K562 (cell line): Measurements from ENCODE around the gene ENO2. TPM values are rescaled to one million over a fixed set of nuclear protein-coding genes. Genes with fewer than 3 reads are reported as not detected.
A peak's percentile ranks its signal among the peaks of the same experiment; 100 is the strongest.

ENCODE experiments used
- BCOR ChIP-seq: fragments of 450-650 bp; IDR thresholded peaks from 2 replicates; pipeline ENCODE4 v1.6.1; 2016
- FOXK2 ChIP-seq, 2 experiments: fragments of 450-650 bp; IDR thresholded peaks in 1 of 2; conservative IDR thresholded peaks in 1 of 2; 2 replicates each; pipeline ENCODE4 v1.6.1; 2016; ENCODE audit warnings: low read depth in 2 of 2, mild to moderate bottlenecking in 1 of 2
- GTF2A2 ChIP-seq: IDR thresholded peaks from 2 replicates; pipeline ENCODE4 v1.6.1; 2016; ENCODE audit warnings: mild to moderate bottlenecking, missing genetic modification characterization, missing compliant biosample characterization
- MCM2 ChIP-seq: fragments of 450-650 bp; IDR thresholded peaks from 2 replicates; pipeline ENCODE4 v1.6.1; 2017; ENCODE audit warnings: low read depth, mild to moderate bottlenecking
- MCM5 ChIP-seq: fragments of 450-650 bp; IDR thresholded peaks from 2 replicates; pipeline ENCODE4 v1.6.1; 2016; ENCODE audit warnings: low read depth
- MECOM ChIP-seq: fragments of 250-450 bp; sonication (Bioruptor Pico); IDR thresholded peaks from 2 replicates; pipeline ENCODE4 v1.8.0; 2022; ENCODE audit warnings: inconsistent platforms
- NRF1 ChIP-seq, 2 experiments: fragments of 450-650 bp; IDR thresholded peaks in 1 of 2; conservative IDR thresholded peaks in 1 of 2; 2 replicates each; pipeline ENCODE4 v1.6.1; 2014; ENCODE audit warnings: mild to moderate bottlenecking in 2 of 2
- polyA plus RNA-seq, 8 experiments: library from polyadenylated mRNA; depleted of rRNA in 4 of 8; stranded (reverse) in 5 of 8; unstranded in 3 of 8; fragments of >200 nt; fragmentation: Nextera tagmentation in 2 of 8; fragmentation: Illumina TruSeq in 1 of 8; extraction: Ambion mirVana in 2 of 8; extraction: Trizol in 1 of 8; gene quantifications; 2 replicates each; pipeline versions ENCODE4 v1.2.1 to v1.2.3, GENCODE V29; 2011 to 2014; ENCODE audit warnings: inconsistent platforms in 1 of 8, missing spikeins in 1 of 8
- total RNA-seq, 7 experiments: library from RNA; depleted of rRNA in 6 of 7; stranded (reverse); fragments of >200 nt in 6 of 7; fragmentation: Illumina TruSeq in 2 of 7; extraction: Trizol in 2 of 7; gene quantifications; 2 replicates each; pipeline versions ENCODE4 v1.2.1 to v1.2.3, GENCODE V29; 2011 to 2021; ENCODE audit warnings: low replicate concordance in 1 of 7
- TF ChIP-seq, protein P1 (sequence below): fragments of 450-650 bp; IDR thresholded peaks from 2 replicates; pipeline ENCODE4 v1.6.1; 2014; ENCODE audit warnings: low read depth, mild to moderate bottlenecking, moderate library complexity, borderline replicate concordance
- TF ChIP-seq, protein P2 (sequence below): fragments of 450-650 bp; IDR thresholded peaks from 2 replicates; pipeline ENCODE4 v1.6.1; 2016; ENCODE audit warnings: low read depth
- TF ChIP-seq, protein P3 (sequence below): sonication (generic); formaldehyde crosslinking; IDR thresholded peaks from 2 replicates; pipeline ENCODE4 v1.8.1; 2023; ENCODE audit warnings: mild to moderate bottlenecking, missing genetic modification reagents
- TF ChIP-seq, protein P4 (sequence below): fragments of 450-650 bp; formaldehyde crosslinking; IDR thresholded peaks from 2 replicates; pipeline ENCODE4 v1.4.0; 2022; ENCODE audit warnings: mild to moderate bottlenecking, moderate library complexity

Gene ENO2
- total and polyA plus RNA-seq, 9 of the 15 experiments (the other 6 are each of a cell fraction or from before 2014, with no cell fraction given), result 10.9 to 43.3 (median 21.0) TPM

DNA sequence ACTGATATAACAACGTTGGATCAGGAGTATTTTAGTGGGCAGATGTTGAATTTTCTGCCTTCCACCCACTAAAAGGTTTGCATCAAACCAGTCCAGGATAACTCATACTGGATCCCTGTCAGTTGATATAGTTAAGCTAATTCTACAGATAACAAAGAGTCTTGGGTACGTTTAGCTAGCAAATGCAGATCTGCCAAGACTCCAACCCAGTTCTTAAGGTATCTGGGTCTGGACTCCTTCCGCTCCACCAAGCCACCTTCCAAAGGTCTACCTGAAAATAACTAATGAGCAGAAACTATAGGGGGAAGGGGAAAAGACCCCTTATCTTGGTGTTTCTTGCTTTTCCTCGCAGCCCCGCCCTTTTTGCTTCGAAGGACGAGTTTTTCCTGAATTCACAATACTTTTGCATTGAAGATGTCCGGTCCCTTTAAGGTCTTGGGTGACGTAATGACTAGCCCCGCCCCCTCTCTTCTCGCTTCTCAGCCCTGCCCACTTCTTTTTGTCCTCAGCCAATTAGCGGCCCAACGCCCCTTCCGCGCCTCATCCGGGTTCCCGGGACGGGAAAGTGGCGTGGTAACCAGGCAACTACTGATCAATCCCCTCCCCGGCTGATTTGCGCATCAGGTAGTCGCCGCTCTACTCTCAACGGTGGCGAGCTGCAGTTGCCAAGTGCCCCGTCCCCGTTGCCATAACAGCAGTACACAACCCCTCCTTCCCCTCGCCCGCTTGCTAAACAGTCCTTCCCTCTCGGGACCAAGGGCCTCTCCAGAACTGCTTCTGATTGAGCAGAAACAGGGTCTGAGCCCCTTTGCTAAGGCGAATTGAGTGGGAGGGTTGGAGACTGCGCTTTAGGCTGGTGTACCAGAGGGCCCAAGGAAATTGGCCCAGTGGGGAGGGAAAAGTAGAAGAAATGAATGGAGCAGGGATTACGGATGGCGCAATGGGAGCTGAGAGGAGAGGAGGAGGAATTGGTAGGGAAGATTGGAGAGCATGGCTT lies 9.8 kb upstream of the ENO2 start, which contains the start of gene LRRC23 (continued):
- TF ChIP-seq, protein P1, sequence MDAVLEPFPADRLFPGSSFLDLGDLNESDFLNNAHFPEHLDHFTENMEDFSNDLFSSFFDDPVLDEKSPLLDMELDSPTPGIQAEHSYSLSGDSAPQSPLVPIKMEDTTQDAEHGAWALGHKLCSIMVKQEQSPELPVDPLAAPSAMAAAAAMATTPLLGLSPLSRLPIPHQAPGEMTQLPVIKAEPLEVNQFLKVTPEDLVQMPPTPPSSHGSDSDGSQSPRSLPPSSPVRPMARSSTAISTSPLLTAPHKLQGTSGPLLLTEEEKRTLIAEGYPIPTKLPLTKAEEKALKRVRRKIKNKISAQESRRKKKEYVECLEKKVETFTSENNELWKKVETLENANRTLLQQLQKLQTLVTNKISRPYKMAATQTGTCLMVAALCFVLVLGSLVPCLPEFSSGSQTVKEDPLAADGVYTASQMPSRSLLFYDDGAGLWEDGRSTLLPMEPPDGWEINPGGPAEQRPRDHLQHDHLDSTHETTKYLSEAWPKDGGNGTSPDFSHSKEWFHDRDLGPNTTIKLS, result no peak
- TF ChIP-seq, protein P2, sequence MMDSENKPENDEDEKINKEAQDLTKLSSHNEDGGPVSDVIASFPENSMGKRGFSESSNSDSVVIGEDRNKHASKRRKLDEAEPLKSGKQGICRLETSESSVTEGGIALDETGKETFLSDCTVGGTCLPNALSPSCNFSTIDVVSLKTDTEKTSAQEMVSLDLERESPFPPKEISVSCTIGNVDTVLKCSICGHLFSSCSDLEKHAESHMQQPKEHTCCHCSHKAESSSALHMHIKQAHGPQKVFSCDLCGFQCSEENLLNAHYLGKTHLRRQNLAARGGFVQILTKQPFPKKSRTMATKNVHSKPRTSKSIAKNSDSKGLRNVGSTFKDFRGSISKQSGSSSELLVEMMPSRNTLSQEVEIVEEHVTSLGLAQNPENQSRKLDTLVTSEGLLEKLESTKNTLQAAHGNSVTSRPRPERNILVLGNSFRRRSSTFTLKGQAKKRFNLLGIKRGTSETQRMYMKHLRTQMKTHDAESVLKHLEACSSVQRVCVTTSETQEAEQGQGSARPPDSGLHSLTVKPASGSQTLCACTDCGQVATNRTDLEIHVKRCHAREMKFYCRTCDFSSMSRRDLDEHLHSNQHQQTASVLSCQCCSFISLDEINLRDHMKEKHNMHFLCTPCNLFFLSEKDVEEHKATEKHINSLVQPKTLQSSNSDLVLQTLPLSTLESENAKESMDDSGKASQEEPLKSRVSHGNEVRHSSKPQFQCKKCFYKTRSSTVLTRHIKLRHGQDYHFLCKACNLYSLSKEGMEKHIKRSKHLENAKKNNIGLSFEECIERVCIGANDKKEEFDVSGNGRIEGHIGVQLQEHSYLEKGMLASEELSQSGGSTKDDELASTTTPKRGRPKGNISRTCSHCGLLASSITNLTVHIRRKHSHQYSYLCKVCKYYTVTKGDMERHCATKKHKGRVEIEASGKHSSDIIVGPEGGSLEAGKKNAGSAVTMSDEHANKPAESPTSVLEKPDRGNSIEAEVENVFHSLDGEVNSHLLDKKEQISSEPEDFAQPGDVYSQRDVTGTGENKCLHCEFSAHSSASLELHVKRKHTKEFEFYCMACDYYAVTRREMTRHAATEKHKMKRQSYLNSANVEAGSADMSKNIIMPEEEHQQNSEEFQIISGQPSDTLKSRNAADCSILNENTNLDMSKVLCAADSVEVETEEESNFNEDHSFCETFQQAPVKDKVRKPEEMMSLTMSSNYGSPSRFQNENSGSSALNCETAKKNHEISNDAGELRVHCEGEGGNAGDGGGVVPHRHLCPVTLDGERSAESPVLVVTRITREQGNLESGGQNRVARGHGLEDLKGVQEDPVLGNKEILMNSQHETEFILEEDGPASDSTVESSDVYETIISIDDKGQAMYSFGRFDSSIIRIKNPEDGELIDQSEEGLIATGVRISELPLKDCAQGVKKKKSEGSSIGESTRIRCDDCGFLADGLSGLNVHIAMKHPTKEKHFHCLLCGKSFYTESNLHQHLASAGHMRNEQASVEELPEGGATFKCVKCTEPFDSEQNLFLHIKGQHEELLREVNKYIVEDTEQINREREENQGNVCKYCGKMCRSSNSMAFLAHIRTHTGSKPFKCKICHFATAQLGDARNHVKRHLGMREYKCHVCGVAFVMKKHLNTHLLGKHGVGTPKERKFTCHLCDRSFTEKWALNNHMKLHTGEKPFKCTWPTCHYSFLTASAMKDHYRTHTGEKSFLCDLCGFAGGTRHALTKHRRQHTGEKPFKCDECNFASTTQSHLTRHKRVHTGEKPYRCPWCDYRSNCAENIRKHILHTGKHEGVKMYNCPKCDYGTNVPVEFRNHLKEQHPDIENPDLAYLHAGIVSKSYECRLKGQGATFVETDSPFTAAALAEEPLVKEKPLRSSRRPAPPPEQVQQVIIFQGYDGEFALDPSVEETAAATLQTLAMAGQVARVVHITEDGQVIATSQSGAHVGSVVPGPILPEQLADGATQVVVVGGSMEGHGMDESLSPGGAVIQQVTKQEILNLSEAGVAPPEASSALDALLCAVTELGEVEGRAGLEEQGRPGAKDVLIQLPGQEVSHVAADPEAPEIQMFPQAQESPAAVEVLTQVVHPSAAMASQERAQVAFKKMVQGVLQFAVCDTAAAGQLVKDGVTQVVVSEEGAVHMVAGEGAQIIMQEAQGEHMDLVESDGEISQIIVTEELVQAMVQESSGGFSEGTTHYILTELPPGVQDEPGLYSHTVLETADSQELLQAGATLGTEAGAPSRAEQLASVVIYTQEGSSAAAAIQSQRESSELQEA, result no peak
- TF ChIP-seq MECOM (CRISPR knock-in tag) (no peak), NRF1 (conservative IDR thresholded peaks at IDR 0.05 in 1 of 2, IDR thresholded peaks at IDR 0.05 in 1 of 2) (peak; percentile 60 to 68; a peak in 3 of 4 replicates), MCM2 (no peak), BCOR (no peak), FOXK2 (conservative IDR thresholded peaks at IDR 0.05 in 1 of 2, IDR thresholded peaks at IDR 0.05 in 1 of 2; ENCODE audit: low read depth in 2 of 2) (no peak), MCM5 (no peak), GTF2A2 (tag) (no peak)
- TF ChIP-seq, protein P3, sequence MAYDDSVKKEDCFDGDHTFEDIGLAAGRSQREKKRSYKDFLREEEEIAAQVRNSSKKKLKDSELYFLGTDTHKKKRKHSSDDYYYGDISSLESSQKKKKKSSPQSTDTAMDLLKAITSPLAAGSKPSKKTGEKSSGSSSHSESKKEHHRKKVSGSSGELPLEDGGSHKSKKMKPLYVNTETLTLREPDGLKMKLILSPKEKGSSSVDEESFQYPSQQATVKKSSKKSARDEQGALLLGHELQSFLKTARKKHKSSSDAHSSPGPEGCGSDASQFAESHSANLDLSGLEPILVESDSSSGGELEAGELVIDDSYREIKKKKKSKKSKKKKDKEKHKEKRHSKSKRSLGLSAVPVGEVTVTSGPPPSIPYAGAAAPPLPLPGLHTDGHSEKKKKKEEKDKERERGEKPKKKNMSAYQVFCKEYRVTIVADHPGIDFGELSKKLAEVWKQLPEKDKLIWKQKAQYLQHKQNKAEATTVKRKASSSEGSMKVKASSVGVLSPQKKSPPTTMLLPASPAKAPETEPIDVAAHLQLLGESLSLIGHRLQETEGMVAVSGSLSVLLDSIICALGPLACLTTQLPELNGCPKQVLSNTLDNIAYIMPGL (CRISPR knock-in tag), result no peak
- TF ChIP-seq, protein P4, sequence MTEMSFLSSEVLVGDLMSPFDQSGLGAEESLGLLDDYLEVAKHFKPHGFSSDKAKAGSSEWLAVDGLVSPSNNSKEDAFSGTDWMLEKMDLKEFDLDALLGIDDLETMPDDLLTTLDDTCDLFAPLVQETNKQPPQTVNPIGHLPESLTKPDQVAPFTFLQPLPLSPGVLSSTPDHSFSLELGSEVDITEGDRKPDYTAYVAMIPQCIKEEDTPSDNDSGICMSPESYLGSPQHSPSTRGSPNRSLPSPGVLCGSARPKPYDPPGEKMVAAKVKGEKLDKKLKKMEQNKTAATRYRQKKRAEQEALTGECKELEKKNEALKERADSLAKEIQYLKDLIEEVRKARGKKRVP (CRISPR knock-in tag), result no peak
